Amygdala (tissue), 56 donors: ENCODE data around the gene TMIGD2.
"Not testable (repeated sequence)": the region's sequence is repeated elsewhere in the genome, so short reads cannot be mapped to it uniquely, and the experiment has no call there.

ENCODE experiments used
- DNase-seq, 56 donors: peaks; one replicate each; lab custom pipeline; 2025; lab: John Stamatoyannopoulos, UW

The TMIGD2 gene

DNA sequence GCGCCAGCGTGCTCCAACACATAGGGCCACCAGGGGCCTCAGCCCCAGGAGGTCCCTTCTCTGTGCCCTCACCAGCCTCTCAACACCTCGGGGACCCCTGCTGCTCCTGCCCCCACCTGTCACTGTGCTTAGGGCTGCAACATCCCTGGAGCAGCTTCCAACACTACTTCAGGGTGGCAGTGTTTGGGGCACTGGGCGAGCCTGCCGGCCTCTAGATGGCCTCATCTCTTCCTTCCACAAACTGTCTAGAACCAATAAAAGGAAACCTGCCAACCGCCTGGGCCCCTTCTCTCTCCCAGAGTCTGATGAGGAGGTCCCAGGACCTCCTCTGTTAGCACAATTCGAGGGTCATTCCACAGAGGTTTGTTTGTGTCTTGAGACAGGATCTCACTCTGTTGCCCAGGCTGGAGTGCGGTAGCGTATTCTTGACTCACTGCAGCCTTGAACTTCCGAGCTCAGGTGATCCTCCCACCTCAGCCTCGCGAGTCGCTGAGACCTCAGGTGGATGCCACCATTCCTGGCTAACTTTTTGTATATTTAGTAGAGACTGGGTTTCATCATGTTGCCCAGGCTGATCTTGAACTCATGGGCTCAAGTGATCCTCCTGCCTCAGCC lies 33.3 kb downstream of the TMIGD2 start:
- no peak for DNase-seq

DNA sequence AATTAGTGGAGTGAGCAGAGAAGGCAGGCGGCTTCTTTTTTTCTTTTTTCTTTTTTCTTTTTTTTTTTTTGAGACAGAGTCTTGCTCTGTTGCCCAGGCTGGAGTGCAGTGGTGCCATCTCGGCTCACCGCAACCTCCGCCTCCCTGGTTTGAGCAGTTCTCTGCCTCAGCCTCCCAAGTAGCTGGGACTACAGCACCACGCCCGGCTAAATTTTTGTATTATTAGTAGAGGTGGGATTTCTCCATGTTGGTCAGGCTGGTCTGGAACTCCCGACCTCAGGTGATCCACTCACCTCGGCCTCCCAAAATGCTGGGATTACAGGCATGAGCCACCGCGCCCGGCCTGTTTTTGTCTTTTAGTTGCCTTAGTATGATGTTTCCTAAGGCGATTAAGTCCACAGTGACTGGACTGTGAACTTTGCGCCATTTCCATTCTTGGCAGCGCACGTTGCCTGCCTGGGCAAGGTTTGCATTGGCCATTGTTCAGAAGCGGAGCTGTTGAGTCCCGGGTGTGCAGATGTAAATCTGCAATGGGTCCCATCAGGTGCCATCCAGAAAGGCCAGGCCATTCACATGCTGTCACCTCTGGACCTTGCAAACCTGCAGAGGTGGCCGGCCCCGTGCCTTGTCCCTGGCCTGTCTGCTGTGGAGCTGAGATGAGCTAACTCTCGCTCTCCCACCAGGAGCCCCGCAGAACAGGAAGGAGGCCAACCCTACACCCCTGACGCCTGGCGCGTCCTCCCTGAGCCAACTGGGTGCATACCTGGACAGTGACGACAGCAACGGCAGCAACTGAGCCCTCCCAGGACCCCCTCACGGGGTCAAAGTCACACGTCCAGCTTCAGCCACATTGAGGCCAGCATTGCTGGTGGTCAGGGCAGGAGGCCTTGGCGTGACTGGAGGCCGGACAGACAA lies 34.0 kb downstream of the TMIGD2 start:
- no peak for DNase-seq

DNA sequence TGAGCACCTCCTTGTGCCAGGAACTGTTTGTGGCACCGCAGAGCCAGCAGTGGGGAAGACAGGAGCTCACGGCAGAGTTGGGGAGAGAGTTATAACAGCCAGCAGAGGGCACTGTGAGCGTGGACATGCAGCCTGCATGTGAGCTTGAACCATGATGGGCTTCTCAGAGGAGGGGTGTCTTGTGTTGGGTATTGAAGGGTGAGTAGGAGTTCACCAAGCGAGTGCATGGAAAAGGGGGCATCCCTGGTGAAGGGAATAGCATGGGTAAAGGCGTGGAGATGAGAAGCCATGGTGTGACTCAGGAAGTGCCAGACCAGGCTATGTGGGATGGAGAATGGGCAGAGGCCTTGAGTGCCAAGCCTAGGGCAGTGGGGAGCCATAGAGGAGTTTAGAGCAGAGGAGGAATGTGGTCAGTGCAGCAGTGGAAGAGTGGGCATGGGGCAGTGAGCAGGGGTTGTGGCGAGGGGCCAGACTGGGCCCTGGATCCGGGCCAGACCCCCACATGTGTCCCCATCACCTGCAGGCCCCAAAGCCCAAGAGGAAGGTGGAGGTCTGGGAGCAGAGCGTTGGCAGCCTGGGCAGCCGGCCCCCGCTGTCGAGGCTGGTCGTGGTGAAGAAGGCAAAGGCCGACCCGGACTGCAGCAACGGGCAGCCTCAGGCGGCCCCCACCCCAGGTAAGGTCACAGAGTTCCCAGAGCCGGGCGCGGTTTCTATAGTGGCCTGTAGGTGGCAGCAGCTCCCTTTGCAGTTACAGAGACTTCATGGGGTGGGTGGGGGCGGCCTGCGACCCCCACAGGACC lies 34.9 kb downstream of the TMIGD2 start:
- DNase-seq = peak in 14 of 56 donors; percentile 2 to 49 (median 13)

DNA sequence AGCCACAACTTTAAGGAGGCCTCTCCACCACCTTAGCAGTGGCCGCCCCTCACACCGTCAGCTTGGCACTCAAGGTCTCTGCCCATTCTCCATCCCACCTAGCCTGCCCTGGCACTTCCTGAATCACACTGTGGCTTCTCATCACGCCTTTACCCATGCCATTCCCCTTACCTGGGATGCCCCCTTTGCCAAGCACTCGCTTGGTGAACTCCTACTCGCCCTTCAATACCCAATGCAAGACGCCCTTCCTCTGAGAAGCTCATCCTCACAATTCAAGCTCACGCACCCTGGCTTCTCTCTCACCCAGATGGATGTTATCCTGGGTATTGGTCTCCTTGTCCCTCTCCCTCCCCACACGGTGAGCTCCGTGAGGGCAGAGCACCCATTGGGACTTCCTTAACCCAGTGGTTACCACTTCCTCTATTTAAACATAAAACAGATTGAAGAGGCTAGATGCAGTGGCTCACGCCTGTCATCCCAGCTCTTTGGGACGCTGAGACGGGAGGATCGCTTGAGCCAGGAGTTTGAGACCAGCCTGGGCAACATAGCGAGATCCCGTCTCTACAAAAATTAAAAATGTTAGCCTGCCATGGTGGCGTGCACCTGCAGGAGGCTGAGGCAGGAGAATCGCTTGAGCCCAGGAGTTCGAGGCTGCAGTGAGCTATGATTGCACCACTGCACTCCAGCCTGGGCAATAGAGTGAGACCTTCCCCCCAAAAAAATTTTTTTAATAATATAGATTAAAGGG lies 35.8 kb downstream of the TMIGD2 start:
- no peak for DNase-seq

DNA sequence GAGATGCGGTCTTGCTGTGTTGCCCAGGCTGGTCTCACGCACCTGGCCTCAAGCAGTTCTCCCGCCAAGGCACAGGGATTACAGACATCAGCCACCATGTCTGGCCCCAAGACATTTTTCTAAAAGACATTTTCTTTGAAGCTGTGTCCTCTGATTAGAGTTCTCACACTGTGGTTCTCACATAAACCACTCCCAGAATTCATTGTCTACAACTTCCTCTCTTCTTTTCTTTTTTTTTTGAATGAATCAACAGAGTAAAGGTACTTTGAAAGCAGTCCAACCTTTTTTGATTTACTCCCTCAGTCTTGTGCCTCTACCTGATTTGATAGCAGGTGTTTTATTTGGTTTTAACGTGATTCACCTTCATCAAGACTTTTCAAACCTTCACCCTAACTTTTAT lies 37.4 kb downstream of the TMIGD2 start:
- DNase-seq = no peak

DNA sequence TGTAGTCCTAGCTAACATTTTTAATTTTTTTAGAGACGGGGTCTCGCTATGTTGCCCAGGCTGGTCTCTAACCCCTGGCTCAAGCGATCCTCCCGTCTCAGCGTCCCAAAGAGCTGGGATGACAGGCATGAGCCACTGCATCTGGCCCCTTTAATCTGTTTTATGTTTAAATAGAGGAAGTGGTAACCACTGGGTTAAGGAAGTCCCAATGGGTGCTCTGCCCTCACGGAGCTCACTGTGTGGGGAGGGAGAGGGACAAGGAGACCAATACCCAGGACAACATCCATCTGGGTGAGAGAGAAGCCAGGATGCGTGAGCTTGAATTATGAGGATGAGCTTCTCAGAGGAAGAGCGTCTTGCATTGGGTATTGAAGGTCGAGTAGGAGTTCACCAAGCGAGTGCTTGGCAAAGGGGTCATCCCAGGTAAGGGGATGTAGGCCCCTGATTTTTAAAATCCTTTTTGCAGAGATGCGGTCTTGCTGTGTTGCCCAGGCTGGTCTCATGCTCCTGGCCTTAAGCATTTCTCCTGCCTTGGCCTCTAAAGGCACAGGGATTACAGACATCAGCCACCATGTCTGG lies 41.5 kb downstream of the TMIGD2 start:
- no peak for DNase-seq

DNA sequence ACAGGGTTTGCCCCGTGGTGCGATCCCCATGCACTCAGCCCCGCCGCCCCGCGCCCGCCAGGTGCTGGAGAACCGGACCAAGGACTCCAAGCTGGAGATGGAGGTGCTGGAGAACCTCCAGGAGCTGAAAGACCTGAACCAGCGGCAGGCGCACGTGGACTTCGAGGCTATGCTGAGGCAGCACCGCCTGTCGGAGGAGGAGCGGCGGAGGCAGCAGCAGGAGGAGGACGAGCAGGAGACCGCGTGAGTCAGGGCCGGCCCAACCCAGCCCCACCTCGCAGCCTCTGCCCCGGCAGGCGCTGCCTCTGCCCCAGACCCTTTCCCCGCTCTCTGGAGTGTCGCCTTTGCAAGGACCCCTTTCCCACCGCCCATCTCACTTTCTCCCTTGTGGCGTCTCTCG lies 44.0 kb downstream of the TMIGD2 start:
- no peak for DNase-seq

DNA sequence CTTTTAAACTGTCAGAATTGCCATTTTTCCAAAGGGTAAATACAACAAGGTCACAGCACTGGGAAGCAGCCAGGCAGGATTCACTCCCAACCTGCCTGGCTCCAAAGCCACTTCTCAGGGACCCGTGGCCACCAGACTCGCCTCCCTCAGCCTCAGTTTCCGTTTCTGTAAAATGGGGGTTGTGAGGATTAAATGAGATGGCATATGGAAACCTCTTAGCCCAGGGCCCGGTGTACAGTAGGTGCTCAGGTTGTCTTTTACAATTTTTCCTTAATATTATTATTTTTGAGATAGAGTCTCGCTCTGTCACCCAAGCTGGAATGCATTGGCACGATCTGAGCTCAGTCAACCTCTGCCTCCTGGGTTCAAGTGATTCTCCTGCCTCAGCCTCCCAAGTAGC lies 45.2 kb downstream of the TMIGD2 start:
- DNase-seq = no peak

DNA sequence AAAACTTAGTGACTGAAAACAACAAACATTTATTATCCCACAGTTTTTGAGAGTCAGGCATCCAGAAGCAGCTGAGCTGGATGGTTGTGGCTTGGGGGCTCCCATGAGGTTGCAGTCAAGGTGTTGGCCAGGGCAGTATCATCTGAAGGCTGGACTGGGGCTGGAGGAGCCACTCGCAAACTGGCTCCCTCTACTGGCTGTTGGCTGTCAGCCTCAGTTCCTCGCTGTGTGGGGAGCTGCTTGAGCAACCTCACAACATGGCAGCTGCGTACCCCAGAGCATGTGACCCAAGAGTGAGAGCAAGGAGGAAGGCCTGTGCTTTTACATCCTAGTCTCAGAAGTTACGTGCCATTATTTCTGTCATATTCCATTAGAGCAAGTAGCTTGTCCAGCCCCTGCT lies 45.6 kb downstream of the TMIGD2 start:
- DNase-seq = no peak

DNA sequence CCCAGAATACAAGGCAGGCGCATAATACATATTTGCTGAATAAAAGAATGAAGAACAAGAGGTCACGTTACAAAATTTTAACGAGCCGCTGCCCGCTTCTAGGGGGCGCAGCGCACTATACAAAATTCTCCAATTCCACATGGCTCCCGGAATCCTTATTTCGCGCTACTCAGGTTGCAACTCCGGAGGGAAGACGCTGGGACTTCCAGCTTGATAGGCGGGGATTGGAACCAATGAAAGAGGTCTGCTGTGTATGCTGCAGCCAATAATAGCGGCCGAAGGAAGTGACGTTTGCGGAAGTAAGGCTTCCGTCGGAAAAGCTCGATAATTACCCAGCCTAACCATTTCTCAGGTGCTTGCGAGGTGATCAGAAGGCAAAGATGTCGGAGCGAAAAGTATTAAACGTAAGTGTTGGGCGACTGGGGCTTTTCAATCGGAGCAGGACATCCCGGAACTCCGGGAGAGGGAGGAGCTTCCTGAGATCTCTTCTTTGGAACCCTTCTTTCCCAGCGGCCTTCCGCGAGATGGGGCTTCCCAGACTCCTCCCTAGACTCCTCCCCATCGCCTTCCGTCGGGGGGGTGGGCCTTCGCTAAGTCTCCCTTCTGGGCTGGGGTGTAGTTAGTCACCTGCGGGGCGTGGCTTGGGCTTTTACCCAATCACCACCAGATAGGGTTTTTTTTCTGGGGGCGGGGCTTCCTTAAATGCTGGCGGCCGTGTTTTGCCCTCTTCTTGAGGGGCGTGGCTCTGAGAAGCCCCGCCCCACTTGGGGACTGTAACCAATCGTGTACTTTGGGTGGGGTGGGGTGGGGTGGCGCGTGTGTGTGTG lies 55.2 kb downstream of the TMIGD2 start, which contains the start of gene YJU2:
YJU2 (plus strand) TSS at position 314 of the 827 bp plus-strand sequence; CDS start at position 381, 67 bp downstream.
- DNase-seq = peak; percentile 79 to 98 (median 94)

DNA sequence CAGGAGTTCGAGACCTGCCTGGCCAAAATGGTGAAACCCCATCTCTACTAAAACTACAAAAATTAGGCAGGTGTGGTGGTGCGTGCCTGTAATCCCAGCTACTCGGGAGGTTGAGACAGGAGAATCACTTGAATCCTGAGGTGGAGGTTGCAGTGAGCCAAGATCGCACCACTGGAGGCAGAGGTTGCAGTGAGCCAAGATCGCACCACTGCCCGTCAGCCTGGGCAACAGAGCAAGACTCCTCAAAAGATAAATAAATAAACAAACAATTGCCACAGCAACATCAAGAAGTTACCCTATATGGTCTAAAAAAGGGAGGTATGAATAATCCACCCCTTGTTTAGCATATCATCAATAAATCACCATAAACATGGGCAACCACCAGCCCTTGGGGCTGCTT lies 56.3 kb downstream of the TMIGD2 start:
- not testable (repeated sequence) for DNase-seq
